OCI-LY1 (cell line): ENCODE results near the gene PTPRS.

Experiments used
- EZH2 ChIP-seq: fragments of 200-600 bp; sonication (generic), shearing (Covaris generic); IDR thresholded peaks from 2 replicates; pipeline ENCODE4 v1.8.0; 2017; ENCODE audit warnings: borderline replicate concordance, mixed run types, mild to moderate bottlenecking, antibody characterized with exemption, low read length, moderate library complexity, mixed read lengths
- TF ChIP-seq, protein P1 (sequence below): fragments of 200-600 bp; sonication (generic), shearing (Covaris generic); IDR thresholded peaks from 2 replicates; pipeline ENCODE4 v1.5.1; 2017; ENCODE audit warnings: mild to moderate bottlenecking, antibody characterized with exemption, low read length, moderate library complexity, mixed read lengths

DNA sequence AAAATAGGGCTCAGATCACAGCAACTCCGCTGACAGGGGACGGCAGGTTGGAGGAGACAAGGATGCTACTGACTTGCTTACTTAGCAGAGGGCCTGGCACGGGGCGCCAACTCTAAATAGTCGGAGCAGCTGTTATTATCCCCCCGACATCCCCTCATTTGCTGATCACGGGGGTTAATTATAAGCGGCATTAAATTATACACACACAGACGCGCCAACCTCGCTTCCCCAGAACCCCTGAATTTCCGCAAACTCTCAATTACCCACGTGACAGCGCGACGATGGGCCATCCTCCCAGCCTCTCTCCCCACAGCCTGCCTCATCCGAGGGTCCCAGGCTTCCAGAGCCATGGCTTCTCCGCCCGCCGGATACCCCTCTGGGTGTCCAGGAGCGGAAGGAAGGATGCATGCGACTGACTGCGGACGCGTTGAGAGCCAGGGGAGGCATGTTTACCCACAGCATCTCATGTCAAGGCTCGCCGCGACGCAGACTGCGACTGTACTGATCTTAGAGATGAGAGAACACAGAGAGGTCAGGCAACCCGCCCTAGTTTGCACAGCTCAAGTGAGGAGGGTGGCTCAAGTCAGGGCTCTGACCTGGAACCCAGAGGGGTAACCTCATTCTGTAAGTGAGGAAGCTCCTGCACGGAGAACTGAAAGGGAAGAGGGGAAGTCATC is 5.7 kb downstream of the PTPRS start:
- no peak for TF ChIP-seq EZH2
- TF ChIP-seq, protein P1, sequence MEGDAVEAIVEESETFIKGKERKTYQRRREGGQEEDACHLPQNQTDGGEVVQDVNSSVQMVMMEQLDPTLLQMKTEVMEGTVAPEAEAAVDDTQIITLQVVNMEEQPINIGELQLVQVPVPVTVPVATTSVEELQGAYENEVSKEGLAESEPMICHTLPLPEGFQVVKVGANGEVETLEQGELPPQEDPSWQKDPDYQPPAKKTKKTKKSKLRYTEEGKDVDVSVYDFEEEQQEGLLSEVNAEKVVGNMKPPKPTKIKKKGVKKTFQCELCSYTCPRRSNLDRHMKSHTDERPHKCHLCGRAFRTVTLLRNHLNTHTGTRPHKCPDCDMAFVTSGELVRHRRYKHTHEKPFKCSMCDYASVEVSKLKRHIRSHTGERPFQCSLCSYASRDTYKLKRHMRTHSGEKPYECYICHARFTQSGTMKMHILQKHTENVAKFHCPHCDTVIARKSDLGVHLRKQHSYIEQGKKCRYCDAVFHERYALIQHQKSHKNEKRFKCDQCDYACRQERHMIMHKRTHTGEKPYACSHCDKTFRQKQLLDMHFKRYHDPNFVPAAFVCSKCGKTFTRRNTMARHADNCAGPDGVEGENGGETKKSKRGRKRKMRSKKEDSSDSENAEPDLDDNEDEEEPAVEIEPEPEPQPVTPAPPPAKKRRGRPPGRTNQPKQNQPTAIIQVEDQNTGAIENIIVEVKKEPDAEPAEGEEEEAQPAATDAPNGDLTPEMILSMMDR: no peak
